PC-9 (cell line): Measurements from ENCODE around the gene MPZL2. TPM values are rescaled to one million over a fixed set of nuclear protein-coding genes. Genes with fewer than 3 reads are reported as not detected.

Source experiments
- BruUV-seq: library from RNA; stranded (reverse); fragments of 400-500 nt; replicated peaks from 2 replicates; lab custom pipeline; 2021; lab: Mats Ljungman, UMichigan
- CTCF ChIA-PET: fragments of 300-600 bp; sonication (Branson Sonifier 250); formaldehyde crosslinking; loops from one replicate; lab custom pipeline; 2022; ENCODE audit warnings: antibody characterized with exemption; lab: Charles Lee
- POLR2A ChIA-PET: fragments of 300-600 bp; sonication (Branson Sonifier 250); formaldehyde crosslinking; loops from one replicate; lab custom pipeline; 2022; ENCODE audit warnings: antibody characterized with exemption; ENCODE audit not compliant: unreplicated experiment; lab: Charles Lee
- DNase-seq, 2 experiments: peaks; one replicate each; pipeline versions ENCODE4 v3.0.0 to v3.0.0-alpha.2; 2015 to 2022; ENCODE audit warnings: mixed read lengths in 1 of 2
- H2AFZ ChIP-seq: fragments of 200-600 bp; sonication (generic); 2 replicates; pipeline ENCODE4 v1.8.1; 2017; ENCODE audit warnings: antibody characterized with exemption
- H3F3A ChIP-seq: fragments of 200-600 bp; sonication (generic); 2 replicates; pipeline ENCODE4 v1.8.1; 2017; ENCODE audit warnings: antibody characterized with exemption, mild to moderate bottlenecking, low read depth; ENCODE audit not compliant: insufficient read depth
- H3K27ac ChIP-seq: fragments of 200-600 bp; sonication (generic); 2 replicates; pipeline ENCODE4 v1.6.1; 2016; ENCODE audit warnings: mixed run types
- H3K27me3 ChIP-seq: fragments of 200-600 bp; sonication (generic); 2 replicates; pipeline ENCODE4 v1.6.1; 2016; ENCODE audit warnings: low read depth, mixed run types; ENCODE audit not compliant: insufficient read depth
- H3K36me3 ChIP-seq: fragments of 200-600 bp; sonication (generic); 2 replicates; pipeline ENCODE4 v1.6.1; 2016; ENCODE audit warnings: low read depth, mixed run types
- H3K4me1 ChIP-seq: fragments of 200-600 bp; sonication (generic); replicated peaks from 2 replicates; pipeline ENCODE4 v1.6.1; 2016; ENCODE audit warnings: mixed run types; ENCODE audit not compliant: insufficient read depth
- H3K4me2 ChIP-seq: fragments of 200-600 bp; sonication (generic); 2 replicates; pipeline ENCODE4 v1.6.1; 2017; ENCODE audit warnings: mixed run types
- H3K4me3 ChIP-seq: fragments of 200-600 bp; sonication (generic); 2 replicates; pipeline ENCODE4 v1.6.1; 2016; ENCODE audit warnings: mixed run types
- H3K79me2 ChIP-seq: fragments of 200-600 bp; sonication (generic); 2 replicates; pipeline ENCODE4 v1.6.1; 2017; ENCODE audit warnings: low read depth, mixed run types
- H3K9me2 ChIP-seq: fragments of 200-600 bp; sonication (generic); 2 replicates; pipeline ENCODE4 v1.8.1; 2017; ENCODE audit warnings: mild to moderate bottlenecking; ENCODE audit not compliant: insufficient read depth
- H3K9me3 ChIP-seq: fragments of 200-600 bp; sonication (generic); 2 replicates; pipeline ENCODE4 v1.8.1; 2016; ENCODE audit warnings: low read depth; ENCODE audit not compliant: insufficient read depth
- H4K20me1 ChIP-seq: fragments of 200-600 bp; sonication (generic); 2 replicates; pipeline ENCODE4 v1.8.1; 2017; ENCODE audit not compliant: insufficient read depth
- EZH2 ChIP-seq: fragments of 200-600 bp; sonication (generic); IDR thresholded peaks from 2 replicates; pipeline ENCODE4 v1.8.0; 2017; ENCODE audit warnings: antibody characterized with exemption, low read depth
- intact Hi-C: fragments of 100-400 bp; cut with micrococcal nuclease; formaldehyde crosslinking; loops from one replicate; pipeline ENCODE4 v1.10.0; 2022; ENCODE audit not compliant: unreplicated experiment
- total RNA-seq: library from RNA; stranded (reverse); gene quantifications from 2 replicates; pipeline ENCODE4 v1.2.3, GENCODE V29; 2021
- TF ChIP-seq, protein P1 (sequence below): fragments of 200-600 bp; sonication (generic); conservative IDR thresholded peaks from 2 replicates; pipeline ENCODE4 v1.6.1; 2017; ENCODE audit warnings: mixed run types, antibody characterized with exemption, mild to moderate bottlenecking, moderate library complexity

Gene MPZL2
- total RNA-seq, 1 experiment from 2014 or later, result 43.1 TPM

DNA sequence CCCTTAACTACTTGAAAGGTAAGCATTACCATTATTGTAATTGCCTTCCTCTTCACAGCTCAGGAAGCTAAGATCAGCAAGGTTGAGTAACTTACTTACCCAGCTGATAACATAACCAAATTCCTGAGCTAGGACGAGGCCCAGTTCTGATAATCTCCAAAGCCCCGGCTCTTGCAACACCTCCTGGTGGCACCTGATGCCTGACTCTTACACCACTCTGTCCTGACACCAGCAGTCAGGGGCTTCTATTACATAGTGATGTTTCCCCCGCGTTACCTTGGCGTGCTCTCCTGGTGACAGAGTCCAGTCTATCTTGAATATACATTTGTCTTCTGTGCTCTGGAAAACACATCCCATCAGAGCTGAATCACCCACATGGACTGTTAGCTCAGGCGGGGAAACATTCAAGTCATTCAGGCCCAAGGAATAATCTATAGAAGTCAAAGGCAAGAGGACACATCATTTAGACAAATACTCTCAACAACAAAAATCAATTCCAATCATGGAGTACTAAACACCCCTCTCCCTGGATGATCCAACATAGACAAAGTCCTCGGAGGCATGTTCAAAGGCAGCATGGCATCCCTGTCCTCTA lies 51.9 kb downstream of the MPZL2 start:
- Histone ChIP-seq H3K4me2 (peak overlapping the region; percentile 8; the same call in 1 of the 2 replicates), H3K27me3 (no peaks in the 10 kb centered on the region), H3K27ac (no peak overlapping the region), H3K36me3 (no peaks in the 10 kb centered on the region), H3F3A (0 out of 2 replicates have a peak, but pooled peaks cover 7% of the 10 kb centered on the region), H3K9me2 (no peaks in the 10 kb centered on the region), H3K79me2 (no peaks in the 10 kb centered on the region), H2AFZ (no peak overlapping the region), H3K4me3 (no peak overlapping the region), H3K9me3 (no peaks in the 10 kb centered on the region), H3K4me1 (peaks cover 22% of the 10 kb centered on the region), H4K20me1 (no peaks in the 10 kb centered on the region)
- DNase-seq, result peak in 1 of 2 experiments; percentile 78
- ChIA-PET POLR2A (interaction anchor here (0.6 kb wide), 1 partner anchor 1275 kb away, joined by 5 read pairs; no protein-coding TSS in a partner anchor), CTCF (no interaction called here)
- TF ChIP-seq EZH2, result no peak
- TF ChIP-seq, protein P1, sequence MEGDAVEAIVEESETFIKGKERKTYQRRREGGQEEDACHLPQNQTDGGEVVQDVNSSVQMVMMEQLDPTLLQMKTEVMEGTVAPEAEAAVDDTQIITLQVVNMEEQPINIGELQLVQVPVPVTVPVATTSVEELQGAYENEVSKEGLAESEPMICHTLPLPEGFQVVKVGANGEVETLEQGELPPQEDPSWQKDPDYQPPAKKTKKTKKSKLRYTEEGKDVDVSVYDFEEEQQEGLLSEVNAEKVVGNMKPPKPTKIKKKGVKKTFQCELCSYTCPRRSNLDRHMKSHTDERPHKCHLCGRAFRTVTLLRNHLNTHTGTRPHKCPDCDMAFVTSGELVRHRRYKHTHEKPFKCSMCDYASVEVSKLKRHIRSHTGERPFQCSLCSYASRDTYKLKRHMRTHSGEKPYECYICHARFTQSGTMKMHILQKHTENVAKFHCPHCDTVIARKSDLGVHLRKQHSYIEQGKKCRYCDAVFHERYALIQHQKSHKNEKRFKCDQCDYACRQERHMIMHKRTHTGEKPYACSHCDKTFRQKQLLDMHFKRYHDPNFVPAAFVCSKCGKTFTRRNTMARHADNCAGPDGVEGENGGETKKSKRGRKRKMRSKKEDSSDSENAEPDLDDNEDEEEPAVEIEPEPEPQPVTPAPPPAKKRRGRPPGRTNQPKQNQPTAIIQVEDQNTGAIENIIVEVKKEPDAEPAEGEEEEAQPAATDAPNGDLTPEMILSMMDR, result no peak
- BruUV-seq, result no TSS peak
- intact Hi-C loops, result no loop called here

DNA sequence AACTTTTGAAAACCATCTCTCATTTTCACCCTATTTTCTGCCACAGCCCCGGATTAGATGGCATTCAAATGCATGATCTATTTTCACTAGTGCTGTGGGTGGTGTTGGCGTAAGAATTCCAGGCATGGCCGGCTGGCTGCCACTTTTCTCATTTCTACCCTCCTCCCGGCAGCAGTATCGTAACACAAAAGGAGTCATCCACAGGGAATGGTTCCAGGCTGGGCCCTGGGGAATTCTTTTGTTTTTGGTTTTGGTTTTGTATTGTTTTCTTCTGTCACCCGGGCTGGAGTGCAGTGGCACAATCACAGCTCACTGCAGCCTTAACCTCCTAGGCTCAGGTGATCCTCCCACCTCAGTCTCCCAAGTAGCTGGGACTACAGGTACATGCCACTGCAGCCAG lies 53.1 kb downstream of the MPZL2 start:
- Histone ChIP-seq H3K9me2 (no peaks in the 10 kb centered on the region), H3K27me3 (no peaks in the 10 kb centered on the region), H3K27ac (no peak overlapping the region), H3K4me3 (no peak overlapping the region), H2AFZ (no peak overlapping the region), H3K79me2 (no peaks in the 10 kb centered on the region), H4K20me1 (no peaks in the 10 kb centered on the region), H3F3A (0 out of 2 replicates have a peak, but pooled peaks cover 7% of the 10 kb centered on the region), H3K9me3 (no peaks in the 10 kb centered on the region), H3K36me3 (no peaks in the 10 kb centered on the region), H3K4me1 (peaks cover 22% of the 10 kb centered on the region), H3K4me2 (no peak overlapping the region)
- ChIA-PET POLR2A (interaction anchor here (0.6 kb wide), 1 partner anchor 64 kb away, joined by 6 read pairs; no protein-coding TSS in a partner anchor), CTCF (no interaction called here)
- BruUV-seq, result no TSS peak
- DNase-seq, result no peak
- TF ChIP-seq EZH2, result no peak
- TF ChIP-seq, protein P1, result no peak
- intact Hi-C loops, result no loop called here

DNA sequence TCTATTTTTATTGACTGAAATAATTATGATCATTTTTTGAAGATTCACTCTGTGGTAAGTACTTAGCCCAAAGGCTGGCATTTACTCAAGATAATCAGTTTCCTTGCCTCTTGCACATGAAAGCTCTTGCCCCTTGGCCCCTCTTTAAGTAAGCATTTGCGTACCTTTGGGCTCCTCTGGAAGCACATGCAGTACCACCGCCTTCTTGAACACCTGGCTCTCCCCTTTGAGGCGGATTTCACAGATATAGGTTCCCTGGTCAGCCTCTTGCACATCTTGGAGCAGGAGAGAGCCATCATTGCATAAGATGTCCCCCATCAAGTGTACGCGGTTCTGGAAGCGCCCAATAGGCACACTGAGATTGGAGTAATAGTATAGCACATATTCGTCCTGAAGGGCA lies 53.8 kb downstream of the MPZL2 start:
- no peak overlapping the region for H3K4me3 ChIP-seq
- no peaks in the 10 kb centered on the region for H3K27me3 ChIP-seq
- H3K9me2 ChIP-seq, result 0 out of 2 replicates have a peak, but pooled peaks cover under 1% of the 10 kb centered on the region
- 0 out of 2 replicates have a peak, but pooled peaks cover 7% of the 10 kb centered on the region for H3F3A ChIP-seq
- peaks cover 22% of the 10 kb centered on the region for H3K4me1 ChIP-seq
- POLR2A ChIA-PET, result no interaction called here
- H3K36me3 ChIP-seq, result no peaks in the 10 kb centered on the region
- CTCF ChIA-PET, result no interaction called here
- H2AFZ ChIP-seq, result no peak overlapping the region
- H3K27ac ChIP-seq, result no peak overlapping the region
- no peaks in the 10 kb centered on the region for H4K20me1 ChIP-seq
- no TSS peak for BruUV-seq
- no peak for DNase-seq
- no peaks in the 10 kb centered on the region for H3K79me2 ChIP-seq
- no peaks in the 10 kb centered on the region for H3K9me3 ChIP-seq
- TF ChIP-seq, protein P1, result no peak
- no peak for TF ChIP-seq EZH2
- H3K4me2 ChIP-seq, result no peak overlapping the region
- intact Hi-C loops, result no loop called here
